GM06990 (cell line): ENCODE data around the gene SHISAL2A.

Experiments
- DNase-seq: peaks from one replicate; pipeline ENCODE4 v3.0.0-alpha.2; 2011; ENCODE audit not compliant: insufficient read length; ENCODE audit errors: extremely low read depth
- H3K27me3 ChIP-seq: replicated peaks from 2 replicates; pipeline ENCODE4 v1.6.0; 2011; ENCODE audit warnings: low read length; ENCODE audit not compliant: control insufficient read depth, insufficient read depth
- H3K36me3 ChIP-seq: 2 replicates; pipeline ENCODE4 v1.5.1; 2011; ENCODE audit warnings: low read length; ENCODE audit not compliant: control insufficient read depth, insufficient read depth
- H3K4me3 ChIP-seq: replicated peaks from 2 replicates; pipeline ENCODE4 v1.5.1; 2011; ENCODE audit warnings: low read depth, mild to moderate bottlenecking, control low read depth, low read length
- CTCF ChIP-seq: IDR thresholded peaks from 2 replicates; pipeline ENCODE4 v1.5.1; 2011; ENCODE audit warnings: low read length, control low read depth, mild to moderate bottlenecking, inconsistent platforms; ENCODE audit not compliant: insufficient read depth, poor library complexity, severe bottlenecking

Gene SHISAL2A

GRCh38 chr1:52637946-52638345, 5.0 kb downstream of the SHISAL2A start:
- TF ChIP-seq CTCF: no peak
- Histone ChIP-seq H3K27me3 (peaks cover 2% of the 10 kb centered on the region; the same call in 1 of the 2 replicates), H3K4me3 (no peak overlapping the region), H3K36me3 (no peaks in the 10 kb centered on the region)
- no peak for DNase-seq

GRCh38 chr1:52640697-52641096, 7.7 kb downstream of the SHISAL2A start:
- TF ChIP-seq CTCF: no peak
- DNase-seq: no peak
- Histone ChIP-seq H3K36me3 (no peaks in the 10 kb centered on the region), H3K27me3 (no peaks in the 10 kb centered on the region), H3K4me3 (no peak overlapping the region)

GRCh38 chr1:52641307-52641706, 8.3 kb downstream of the SHISAL2A start:
- Histone ChIP-seq H3K36me3 (no peaks in the 10 kb centered on the region), H3K27me3 (no peaks in the 10 kb centered on the region), H3K4me3 (no peak overlapping the region)
- DNase-seq: no peak
- no peak for TF ChIP-seq CTCF

GRCh38 chr1:52645261-52645660, 12.3 kb downstream of the SHISAL2A start:
- no peak for TF ChIP-seq CTCF
- Histone ChIP-seq H3K27me3 (no peaks in the 10 kb centered on the region), H3K4me3 (no peak overlapping the region), H3K36me3 (no peaks in the 10 kb centered on the region)
- no peak for DNase-seq

GRCh38 chr1:52651904-52652303, 18.9 kb downstream of the SHISAL2A start:
- Histone ChIP-seq H3K27me3 (no peaks in the 10 kb centered on the region), H3K4me3 (no peak overlapping the region), H3K36me3 (no peaks in the 10 kb centered on the region)
- DNase-seq: no peak
- TF ChIP-seq CTCF: no peak

GRCh38 chr1:52653207-52653849, 20.4 kb downstream of the SHISAL2A start:
- DNase-seq: no peak
- Histone ChIP-seq H3K27me3 (no peaks in the 10 kb centered on the region), H3K36me3 (no peaks in the 10 kb centered on the region), H3K4me3 (no peak overlapping the region)
- TF ChIP-seq CTCF: no peak
